ENCODE data around the gene PHEX. TPM values are rescaled to one million over a fixed set of nuclear protein-coding genes. Genes with fewer than 3 reads are reported as not detected.
A peak's percentile ranks its signal among the peaks of the same experiment; 100 is the strongest.
"Not testable (repeated sequence)": the region's sequence is repeated elsewhere in the genome, so short reads cannot be mapped to it uniquely, and the experiment has no call there.

Gene PHEX
- total RNA-seq, 8 experiments from 2014 or later, result 0.16 to 1.4 (median 0.27) TPM

GRCh38 chrX:22246620-22247019 is 214.5 kb downstream of the PHEX start:
- ATAC-seq (replicated peaks in 6 of 8), result peak in 3 of 8 experiments; percentile 73 to 91 (median 78)
- Histone ChIP-seq H3K4me1 (replicated peaks in 1 of 2) (no peaks in the 10 kb centered on the region), H3K27ac (no peak overlapping the region), H3K4me3 (no peak overlapping the region)
- in situ Hi-C loops (cut with MboI; ENCODE audit: low pct_unique_long_range_greater_than_20kb in 2 of 9, low sequenced_read_pairs in 9 of 9, unreplicated experiment in 9 of 9), result no loop called here
- 0 to 54% (median 0%) methylated on average over 2 of the region's 2 CpGs; no CpG with 5 or more reads in 7 of the 10 experiments for WGBS, 10 experiments

- 0 to 100% (median 25%) methylated on average over 1 of the region's 1 CpG; no CpG with 5 or more reads in 6 of the 10 experiments for WGBS, 10 experiments
- Histone ChIP-seq H3K4me1 (replicated peaks in 1 of 2) (no peaks in the 10 kb centered on the region), H3K27ac (no peak overlapping the region), H3K4me3 (no peak overlapping the region)
- in situ Hi-C loops (cut with MboI; ENCODE audit: low pct_unique_long_range_greater_than_20kb in 2 of 9, low sequenced_read_pairs in 9 of 9, unreplicated experiment in 9 of 9), result no loop called here
- ATAC-seq (replicated peaks in 6 of 8), result no peak
Observed at GRCh38 chrX:22247169-22247568, 215.0 kb downstream of the PHEX start.

GRCh38 chrX:22248401-22248800 is 216.3 kb downstream of the PHEX start:
- no peak for ATAC-seq (replicated peaks in 6 of 8)
- Histone ChIP-seq H3K4me1 (replicated peaks in 1 of 2) (no peaks in the 10 kb centered on the region), H3K4me3 (no peak overlapping the region), H3K27ac (no peak overlapping the region)
- in situ Hi-C loops (cut with MboI; ENCODE audit: low pct_unique_long_range_greater_than_20kb in 2 of 9, low sequenced_read_pairs in 9 of 9, unreplicated experiment in 9 of 9), result no loop called here
- 20 to 100% (median 94%) methylated on average over 1 to 3 of the region's 3 CpGs; no CpG with 5 or more reads in 5 of the 10 experiments for WGBS, 10 experiments

- no peak for ATAC-seq (replicated peaks in 6 of 8)
- Histone ChIP-seq H3K4me1 (replicated peaks in 1 of 2) (no peaks in the 10 kb centered on the region), H3K4me3 (no peak overlapping the region), H3K27ac (no peak overlapping the region)
- 17 to 80% (median 30%) methylated on average over 1 of the region's 2 CpGs; no CpG with 5 or more reads in 6 of the 10 experiments for WGBS, 10 experiments
- in situ Hi-C loops (cut with MboI; ENCODE audit: low pct_unique_long_range_greater_than_20kb in 2 of 9, low sequenced_read_pairs in 9 of 9, unreplicated experiment in 9 of 9), result no loop called here
Observed at GRCh38 chrX:22249371-22249770, 217.2 kb downstream of the PHEX start.

GRCh38 chrX:22268706-22269105 is 236.6 kb downstream of the PHEX start:
- WGBS, 10 experiments, result 8 to 100% (median 50%) methylated on average over 1 to 4 of the region's 6 CpGs; no CpG with 5 or more reads in 6 of the 10 experiments
- Histone ChIP-seq H3K4me3 (no peak overlapping the region), H3K4me1 (replicated peaks in 1 of 2) (peaks cover 0 to 2% of the 10 kb centered on the region in 2 donors), H3K27ac (no peak overlapping the region)
- in situ Hi-C loops (cut with MboI; ENCODE audit: low pct_unique_long_range_greater_than_20kb in 2 of 9, low sequenced_read_pairs in 9 of 9, unreplicated experiment in 9 of 9), result no loop called here
- ATAC-seq (replicated peaks in 6 of 8), result peak in 3 of 8 experiments; percentile 9 to 59 (median 43)

- ATAC-seq (replicated peaks in 6 of 8), result no peak
- Histone ChIP-seq H3K4me3 (no peak within 1 kb of the TSS), H3K27ac (no peak within 1 kb of the TSS), H3K4me1 (replicated peaks in 1 of 2) (peaks cover 0 to 2% of the 10 kb centered on the region in 2 donors)
- 39 to 94% (median 81%) methylated on average over 2 to 11 of the region's 13 CpGs; no CpG with 5 or more reads in 4 of the 10 experiments for WGBS, 10 experiments
- in situ Hi-C loops (cut with MboI; ENCODE audit: low pct_unique_long_range_greater_than_20kb in 2 of 9, low sequenced_read_pairs in 9 of 9, unreplicated experiment in 9 of 9), result no loop called here
Observed at GRCh38 chrX:22272613-22273012, 240.5 kb downstream of the PHEX start, which contains the start of gene CBLL2. CBLL2 (plus strand) TSS chrX:22272913; CDS start chrX:22272992, 79 bp downstream.

GRCh38 chrX:22273714-22274317 is 241.7 kb downstream of the PHEX start:
- ATAC-seq (replicated peaks in 6 of 8), result no peak
- Histone ChIP-seq H3K4me1 (replicated peaks in 1 of 2) (peaks cover 0 to 2% of the 10 kb centered on the region in 2 donors), H3K4me3 (no peak overlapping the region), H3K27ac (no peak overlapping the region)
- WGBS, 10 experiments, result 44 to 100% (median 93%) methylated on average over 1 to 15 of the region's 15 CpGs; no CpG with 5 or more reads in 2 of the 10 experiments
- in situ Hi-C loops (cut with MboI; ENCODE audit: low pct_unique_long_range_greater_than_20kb in 2 of 9, low sequenced_read_pairs in 9 of 9, unreplicated experiment in 9 of 9), result no loop called here

GRCh38 chrX:22276781-22277180 is 244.7 kb downstream of the PHEX start:
- ATAC-seq (replicated peaks in 6 of 8), result no peak
- in situ Hi-C loops (cut with MboI; ENCODE audit: low pct_unique_long_range_greater_than_20kb in 2 of 9, low sequenced_read_pairs in 9 of 9, unreplicated experiment in 9 of 9), result no loop called here
- Histone ChIP-seq H3K4me3 (no peak overlapping the region), H3K4me1 (replicated peaks in 1 of 2) (no peaks in the 10 kb centered on the region), H3K27ac (no peak overlapping the region)
- WGBS, 10 experiments, result 0 to 100% (median 54%) methylated on average over 1 to 6 of the region's 6 CpGs; no CpG with 5 or more reads in 7 of the 10 experiments

- in situ Hi-C loops (cut with MboI; ENCODE audit: low pct_unique_long_range_greater_than_20kb in 2 of 9, low sequenced_read_pairs in 9 of 9, unreplicated experiment in 9 of 9), result no loop called here
- WGBS, 10 experiments, result 8 to 43% (median 40%) methylated on average over 1 to 2 of the region's 3 CpGs; no CpG with 5 or more reads in 7 of the 10 experiments
- no peak for ATAC-seq (replicated peaks in 6 of 8)
- Histone ChIP-seq H3K4me3 (no peak overlapping the region), H3K27ac (no peak overlapping the region), H3K4me1 (replicated peaks in 1 of 2) (no peaks in the 10 kb centered on the region)
Observed at GRCh38 chrX:22278375-22278774, 246.2 kb downstream of the PHEX start.

- in situ Hi-C loops (cut with MboI; ENCODE audit: low pct_unique_long_range_greater_than_20kb in 2 of 9, low sequenced_read_pairs in 9 of 9, unreplicated experiment in 9 of 9); H3K27ac ChIP-seq; H3K4me1 ChIP-seq (replicated peaks in 1 of 2); H3K4me3 ChIP-seq: not testable (repeated sequence)
- ATAC-seq (replicated peaks in 6 of 8), result peak in 2 of 8 experiments; percentile 39 to 50
- no CpG with 5 or more reads among the region's 3 CpGs for WGBS, 10 experiments
Observed at GRCh38 chrX:22289209-22289608, 257.1 kb downstream of the PHEX start.

GRCh38 chrX:22296871-22297270 is 264.7 kb downstream of the PHEX start:
- Histone ChIP-seq H3K27ac (no peak overlapping the region), H3K4me3 (no peak overlapping the region), H3K4me1 (replicated peaks in 1 of 2) (peaks cover 15 to 22% of the 10 kb centered on the region in 2 donors)
- WGBS, 10 experiments, result 0 to 100% (median 74%) methylated on average over 1 to 2 of the region's 2 CpGs; no CpG with 5 or more reads in 6 of the 10 experiments
- peak in 3 of 8 experiments; percentile 57 to 80 (median 75) for ATAC-seq (replicated peaks in 6 of 8)
- in situ Hi-C loops (cut with MboI; ENCODE audit: low pct_unique_long_range_greater_than_20kb in 2 of 9, low sequenced_read_pairs in 9 of 9, unreplicated experiment in 9 of 9), result no loop called here

- WGBS, 10 experiments, result 0% methylated on average over 1 to 2 of the region's 2 CpGs; no CpG with 5 or more reads in 8 of the 10 experiments
- peak; percentile 84 to 99 (median 99) for ATAC-seq (replicated peaks in 6 of 8)
- peak overlapping the region in 1 of 2 donors; percentile 89 for H3K27ac ChIP-seq
- in situ Hi-C loops (cut with MboI; ENCODE audit: low pct_unique_long_range_greater_than_20kb in 2 of 9, low sequenced_read_pairs in 9 of 9, unreplicated experiment in 9 of 9), result no loop called here
- H3K4me3 ChIP-seq, result no peak overlapping the region
- peaks cover 15 to 22% of the 10 kb centered on the region in 2 donors for H3K4me1 ChIP-seq (replicated peaks in 1 of 2)
Observed at GRCh38 chrX:22300130-22300529, 268.0 kb downstream of the PHEX start.
